ENCODE data around the gene TFAP2D.

DNA sequence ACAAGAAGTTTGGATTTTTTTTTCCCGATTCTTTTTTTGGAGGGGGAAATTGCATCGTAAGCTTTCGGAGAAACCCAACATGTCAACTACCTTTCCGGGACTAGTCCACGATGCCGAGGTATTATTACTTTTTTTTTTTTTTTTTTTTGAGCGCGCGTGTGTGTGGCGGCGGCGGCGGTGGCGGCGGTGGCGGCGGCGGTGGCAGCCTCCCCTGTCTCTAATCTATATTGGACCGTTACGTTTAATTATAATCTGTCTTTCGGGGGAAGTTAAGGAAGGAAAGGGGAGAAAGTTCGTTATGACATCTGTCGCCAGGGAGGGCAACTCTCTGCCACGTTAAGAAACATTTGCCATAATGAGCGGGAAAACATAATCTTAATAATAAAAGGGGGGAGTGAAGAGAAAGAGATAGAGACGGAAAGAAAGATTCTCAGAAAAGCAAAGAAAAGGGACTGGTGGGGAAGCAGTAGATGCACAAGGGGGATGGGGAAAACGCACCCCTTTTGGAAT, 706 bp downstream of the TFAP2D start:
- TF ChIP-seq, protein P1, sequence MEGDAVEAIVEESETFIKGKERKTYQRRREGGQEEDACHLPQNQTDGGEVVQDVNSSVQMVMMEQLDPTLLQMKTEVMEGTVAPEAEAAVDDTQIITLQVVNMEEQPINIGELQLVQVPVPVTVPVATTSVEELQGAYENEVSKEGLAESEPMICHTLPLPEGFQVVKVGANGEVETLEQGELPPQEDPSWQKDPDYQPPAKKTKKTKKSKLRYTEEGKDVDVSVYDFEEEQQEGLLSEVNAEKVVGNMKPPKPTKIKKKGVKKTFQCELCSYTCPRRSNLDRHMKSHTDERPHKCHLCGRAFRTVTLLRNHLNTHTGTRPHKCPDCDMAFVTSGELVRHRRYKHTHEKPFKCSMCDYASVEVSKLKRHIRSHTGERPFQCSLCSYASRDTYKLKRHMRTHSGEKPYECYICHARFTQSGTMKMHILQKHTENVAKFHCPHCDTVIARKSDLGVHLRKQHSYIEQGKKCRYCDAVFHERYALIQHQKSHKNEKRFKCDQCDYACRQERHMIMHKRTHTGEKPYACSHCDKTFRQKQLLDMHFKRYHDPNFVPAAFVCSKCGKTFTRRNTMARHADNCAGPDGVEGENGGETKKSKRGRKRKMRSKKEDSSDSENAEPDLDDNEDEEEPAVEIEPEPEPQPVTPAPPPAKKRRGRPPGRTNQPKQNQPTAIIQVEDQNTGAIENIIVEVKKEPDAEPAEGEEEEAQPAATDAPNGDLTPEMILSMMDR (conservative IDR thresholded peaks at IDR 0.05; ENCODE audit: low read depth, low read length): no peak
- TF ChIP-seq POLR2A (IDR thresholded peaks at IDR 0.05; ENCODE audit: low read depth, low read length): no peak
- TF ChIP-seq RCOR1 (IDR thresholded peaks at IDR 0.05; ENCODE audit: insufficient replicate concordance, low read length): no peak
- TF ChIP-seq CHD1 (IDR thresholded peaks at IDR 0.05; ENCODE audit: low read depth, low read length): no peak
